HEK293 (cell line): ENCODE data around the gene COQ10B.
"Not testable (repeated sequence)": the region's sequence is repeated elsewhere in the genome, so short reads cannot be mapped to it uniquely, and the experiment has no call there.

Experiments used
- CTCF ChIA-PET: fragments of 350-600 bp; formaldehyde crosslinking; extraction: SDS; loops from one replicate; lab custom pipeline; 2021; ENCODE audit warnings: antibody characterized with exemption; lab: Yijun Ruan, JAX
- POLR2A ChIA-PET: fragments of 300-600 bp; formaldehyde crosslinking; extraction: SDS; loops from one replicate; lab custom pipeline; 2020; ENCODE audit warnings: antibody characterized with exemption, inconsistent platforms; lab: Yijun Ruan, JAX
- H3K27ac ChIP-seq: fragments of 200-500 bp; sonication (Bioruptor generic); 2 replicates; pipeline ENCODE4 v1.5.1; 2014; ENCODE audit warnings: low read depth, low read length, control low read depth, inconsistent platforms; ENCODE audit errors: extremely low read depth
- H3K36me3 ChIP-seq, 2 experiments: fragments of 200-500 bp in 1 of 2; sonication (Bioruptor generic) in 1 of 2; 1 replicate in 1 of 2; 2 replicates in 1 of 2; pipeline ENCODE4 v1.5.1; 2014 to 2017; ENCODE audit warnings: inconsistent platforms in 2 of 2, low read length in 2 of 2; ENCODE audit not compliant: control insufficient read depth in 2 of 2, insufficient read depth in 1 of 2
- H3K4me1 ChIP-seq: fragments of 200-500 bp; sonication (Bioruptor generic); 2 replicates; pipeline ENCODE4 v1.5.1; 2014; ENCODE audit warnings: mild to moderate bottlenecking, low read length, inconsistent platforms; ENCODE audit not compliant: control insufficient read depth, insufficient read depth
- H3K4me3 ChIP-seq: 2 replicates; pipeline ENCODE4 v1.5.1; 2011; ENCODE audit warnings: low read depth, mild to moderate bottlenecking, control low read depth, low read length, moderate library complexity
- H3K9me3 ChIP-seq: fragments of 200-500 bp; sonication (Bioruptor generic); 2 replicates; pipeline ENCODE4 v1.5.1; 2014; ENCODE audit warnings: low read depth, low read length, inconsistent platforms; ENCODE audit not compliant: control insufficient read depth, insufficient read depth
- OSR2 ChIP-seq: fragments of 450-650 bp; formaldehyde crosslinking; IDR thresholded peaks from 2 replicates; pipeline ENCODE4 v1.5.1; 2016; ENCODE audit warnings: missing biosample characterization, missing genetic modification characterization
- YY2 ChIP-seq: fragments of 450-650 bp; formaldehyde crosslinking; IDR thresholded peaks from 2 replicates; pipeline ENCODE4 v1.5.1; 2016; ENCODE audit warnings: missing biosample characterization, missing genetic modification characterization
- ZNF175 ChIP-seq: fragments of 450-650 bp; formaldehyde crosslinking; IDR thresholded peaks from 2 replicates; pipeline ENCODE4 v1.5.1; 2016; ENCODE audit warnings: missing biosample characterization, missing genetic modification characterization
- ZNF311 ChIP-seq: fragments of 450-650 bp; formaldehyde crosslinking; IDR thresholded peaks from 2 replicates; pipeline ENCODE4 v1.5.1; 2017; ENCODE audit warnings: missing biosample characterization, missing genetic modification characterization, borderline replicate concordance
- ZNF37A ChIP-seq: fragments of 450-650 bp; IDR thresholded peaks from 2 replicates; pipeline ENCODE4 v1.5.1; 2018; ENCODE audit warnings: missing biosample characterization, missing genetic modification characterization
- ZNF423 ChIP-seq: fragments of 450-650 bp; formaldehyde crosslinking; IDR thresholded peaks from 2 replicates; pipeline ENCODE4 v1.5.1; 2016; ENCODE audit warnings: missing biosample characterization, missing genetic modification characterization
- ZNF585B ChIP-seq: fragments of 450-650 bp; formaldehyde crosslinking; IDR thresholded peaks from 2 replicates; pipeline ENCODE4 v1.5.1; 2016; ENCODE audit warnings: missing biosample characterization, missing genetic modification characterization
- ZNF658 ChIP-seq: fragments of 450-650 bp; formaldehyde crosslinking; IDR thresholded peaks from 2 replicates; pipeline ENCODE4; 2016; ENCODE audit warnings: missing biosample characterization, missing genetic modification characterization
- ZNF837 ChIP-seq: fragments of 450-650 bp; formaldehyde crosslinking; IDR thresholded peaks from 2 replicates; pipeline ENCODE4 v1.5.1; 2016; ENCODE audit warnings: missing biosample characterization, missing genetic modification characterization
- ZSCAN23 ChIP-seq: fragments of 450-650 bp; formaldehyde crosslinking; IDR thresholded peaks from 2 replicates; pipeline ENCODE4 v1.5.1; 2016; ENCODE audit warnings: missing biosample characterization, missing genetic modification characterization
- TF ChIP-seq, protein P1 (sequence below): fragments of 450-650 bp; formaldehyde crosslinking; IDR thresholded peaks from 2 replicates; pipeline ENCODE4 v1.5.1; 2016; ENCODE audit warnings: missing biosample characterization, missing genetic modification characterization
- TF ChIP-seq, protein P2 (sequence below): fragments of 450-650 bp; formaldehyde crosslinking; IDR thresholded peaks from 2 replicates; pipeline ENCODE4 v1.5.1; 2017; ENCODE audit warnings: missing biosample characterization, missing genetic modification characterization
- TF ChIP-seq, protein P3 (sequence below): fragments of 450-650 bp; formaldehyde crosslinking; IDR thresholded peaks from 2 replicates; pipeline ENCODE4; 2016; ENCODE audit warnings: missing biosample characterization, missing genetic modification characterization

Gene COQ10B

DNA sequence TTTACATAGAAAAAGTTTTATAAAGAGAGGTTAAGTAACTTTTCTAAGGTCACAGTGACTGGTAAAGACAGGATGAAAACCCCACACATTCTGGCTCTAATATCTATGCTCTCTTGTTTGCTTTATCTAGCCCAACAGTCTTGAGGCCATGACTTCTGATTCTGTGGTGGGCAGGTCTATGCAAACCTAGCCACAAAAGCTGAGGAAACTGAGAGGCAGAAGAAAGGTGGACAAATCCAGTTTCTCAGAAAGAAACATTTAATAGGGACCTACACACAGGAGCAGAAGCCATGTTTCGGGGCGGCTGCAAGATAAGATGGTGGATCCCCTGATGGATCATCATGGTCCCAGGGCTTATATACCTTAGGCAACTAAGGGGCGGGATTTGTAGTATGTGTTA, 24.4 kb downstream of the COQ10B start (continued):
- no peak for TF ChIP-seq ZNF175 (tag by site-specific recombination)

DNA sequence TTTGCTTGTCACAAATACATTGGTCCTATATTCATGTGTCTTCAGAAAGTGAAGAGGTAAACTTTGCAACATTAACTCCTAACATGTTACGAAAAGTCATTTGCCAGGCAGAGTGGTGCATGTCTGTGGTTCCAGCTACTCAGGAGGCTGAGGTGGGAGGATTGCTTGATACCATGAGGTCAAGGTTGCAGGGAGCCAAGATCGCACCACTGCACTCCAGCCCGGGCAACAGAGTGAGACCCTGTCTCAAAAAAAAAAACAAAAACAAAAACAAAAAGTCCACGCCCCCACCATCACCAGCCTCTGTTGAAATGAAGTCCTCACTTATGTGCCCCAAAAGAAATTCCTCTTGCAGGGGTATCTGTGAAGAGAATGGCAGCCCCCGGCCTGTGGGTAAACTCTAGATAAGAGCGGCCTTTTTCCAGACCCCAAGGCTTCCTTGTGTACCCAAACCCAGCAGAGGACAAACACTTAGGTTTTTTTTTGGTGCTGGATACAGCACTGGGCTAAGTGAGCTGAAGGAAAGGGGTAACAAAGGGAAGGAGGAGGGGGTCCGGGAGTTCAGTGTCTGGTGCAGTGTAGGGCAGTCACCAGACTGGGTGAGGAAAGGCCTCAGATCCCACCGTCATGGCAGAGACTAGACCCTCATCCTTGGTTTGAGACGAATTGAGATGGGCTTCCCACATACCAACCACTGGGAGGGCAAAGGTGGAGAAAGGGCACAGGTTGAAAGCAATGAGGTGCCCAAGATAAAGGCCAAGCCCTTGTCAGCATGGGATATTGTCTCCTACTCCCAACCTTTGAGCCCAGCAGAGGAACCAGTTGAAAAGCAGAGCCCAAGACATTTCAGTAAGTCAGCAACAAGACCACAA, 27.0 kb downstream of the COQ10B start:
- Histone ChIP-seq H3K27ac (no peak overlapping the region), H3K4me3 (no peak overlapping the region), H3K9me3 (no peaks in the 10 kb centered on the region), H3K36me3 (peaks cover 20 to 34% of the 10 kb centered on the region in 2 experiments), H3K4me1 (no peaks in the 10 kb centered on the region)
- ChIA-PET POLR2A (interaction anchor here (1.0 kb wide), 1 partner anchor 20 kb away, joined by 5 read pairs; the partner anchor contains the start of genes HSPD1 and HSPE1), CTCF (interaction anchor here (0.5 kb wide), 1 partner anchor 764 kb away, joined by 4 read pairs; no protein-coding TSS in a partner anchor)
- no peak for TF ChIP-seq ZSCAN23
- TF ChIP-seq ZNF311 = no peak
- no peak for TF ChIP-seq YY2 (tag by site-specific recombination)
- TF ChIP-seq, protein P1, sequence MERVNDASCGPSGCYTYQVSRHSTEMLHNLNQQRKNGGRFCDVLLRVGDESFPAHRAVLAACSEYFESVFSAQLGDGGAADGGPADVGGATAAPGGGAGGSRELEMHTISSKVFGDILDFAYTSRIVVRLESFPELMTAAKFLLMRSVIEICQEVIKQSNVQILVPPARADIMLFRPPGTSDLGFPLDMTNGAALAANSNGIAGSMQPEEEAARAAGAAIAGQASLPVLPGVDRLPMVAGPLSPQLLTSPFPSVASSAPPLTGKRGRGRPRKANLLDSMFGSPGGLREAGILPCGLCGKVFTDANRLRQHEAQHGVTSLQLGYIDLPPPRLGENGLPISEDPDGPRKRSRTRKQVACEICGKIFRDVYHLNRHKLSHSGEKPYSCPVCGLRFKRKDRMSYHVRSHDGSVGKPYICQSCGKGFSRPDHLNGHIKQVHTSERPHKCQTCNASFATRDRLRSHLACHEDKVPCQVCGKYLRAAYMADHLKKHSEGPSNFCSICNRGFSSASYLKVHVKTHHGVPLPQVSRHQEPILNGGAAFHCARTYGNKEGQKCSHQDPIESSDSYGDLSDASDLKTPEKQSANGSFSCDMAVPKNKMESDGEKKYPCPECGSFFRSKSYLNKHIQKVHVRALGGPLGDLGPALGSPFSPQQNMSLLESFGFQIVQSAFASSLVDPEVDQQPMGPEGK = no peak
- no peak for TF ChIP-seq ZNF585B
- TF ChIP-seq OSR2 (tag by site-specific recombination) = no peak
- TF ChIP-seq ZNF175 (tag by site-specific recombination) = no peak
- no peak for TF ChIP-seq ZNF837 (tag by site-specific recombination)
- TF ChIP-seq ZNF658 (tag by site-specific recombination) = no peak

DNA sequence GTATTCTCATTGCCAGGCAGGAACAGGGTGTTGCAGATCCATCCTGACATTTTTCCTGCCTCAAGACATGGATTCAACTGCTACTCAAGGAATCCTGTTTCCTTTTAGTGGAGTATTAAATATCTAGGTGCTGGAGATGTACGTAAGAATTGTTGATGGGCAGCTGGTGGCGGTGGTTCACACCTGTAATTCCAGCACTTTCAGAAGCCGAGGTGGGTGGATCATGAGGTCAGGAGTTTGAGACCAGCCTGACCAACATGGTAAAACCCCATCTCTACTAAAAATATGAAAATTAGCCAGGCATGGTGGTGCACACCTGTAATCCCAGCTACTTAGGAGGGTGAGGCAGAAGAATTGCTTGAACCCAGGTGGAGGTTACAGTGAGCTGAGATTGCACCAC, 30.9 kb downstream of the COQ10B start:
- not testable (repeated sequence) for H3K27ac ChIP-seq, H3K9me3 ChIP-seq, H3K4me1 ChIP-seq, H3K4me3 ChIP-seq
- ChIA-PET POLR2A (interaction anchor here (0.6 to 2.0 kb wide), 7 partner anchors 10 to 558 kb away, joined by 3 to 9 read pairs (median 6); partner anchors contain the start of genes HSPD1, HSPE1, MOB4 and PGAP1), CTCF (interaction anchor here (0.8 kb wide), 1 partner anchor 106 kb away, joined by 9 read pairs; no protein-coding TSS in a partner anchor)
- H3K36me3 ChIP-seq = peaks cover 21 to 44% of the 10 kb centered on the region in 2 experiments

DNA sequence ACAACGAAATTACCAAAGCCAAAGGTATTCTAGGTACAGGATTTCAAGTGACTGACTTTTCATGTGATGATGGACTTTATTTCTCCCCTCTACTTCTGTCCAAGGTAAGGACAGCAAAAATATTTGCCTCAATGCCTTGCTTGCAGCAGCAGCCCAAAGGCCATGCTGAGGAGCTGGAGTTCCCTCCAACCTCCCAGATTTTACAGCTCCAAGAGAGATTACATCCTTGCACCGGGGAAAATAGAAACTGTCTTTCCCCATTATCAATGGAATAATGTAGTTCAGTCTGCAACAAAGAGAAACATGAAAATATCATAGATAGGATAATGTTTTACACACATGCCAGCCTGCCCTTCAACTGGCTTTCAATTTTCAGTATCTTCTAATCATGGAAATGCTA, 32.8 kb downstream of the COQ10B start:
- Histone ChIP-seq H3K4me3 (no peak overlapping the region), H3K36me3 (peaks cover 40 to 60% of the 10 kb centered on the region in 2 experiments), H3K4me1 (no peaks in the 10 kb centered on the region), H3K9me3 (no peaks in the 10 kb centered on the region), H3K27ac (no peak overlapping the region)
- POLR2A ChIA-PET = no interaction called here
- TF ChIP-seq, protein P2, sequence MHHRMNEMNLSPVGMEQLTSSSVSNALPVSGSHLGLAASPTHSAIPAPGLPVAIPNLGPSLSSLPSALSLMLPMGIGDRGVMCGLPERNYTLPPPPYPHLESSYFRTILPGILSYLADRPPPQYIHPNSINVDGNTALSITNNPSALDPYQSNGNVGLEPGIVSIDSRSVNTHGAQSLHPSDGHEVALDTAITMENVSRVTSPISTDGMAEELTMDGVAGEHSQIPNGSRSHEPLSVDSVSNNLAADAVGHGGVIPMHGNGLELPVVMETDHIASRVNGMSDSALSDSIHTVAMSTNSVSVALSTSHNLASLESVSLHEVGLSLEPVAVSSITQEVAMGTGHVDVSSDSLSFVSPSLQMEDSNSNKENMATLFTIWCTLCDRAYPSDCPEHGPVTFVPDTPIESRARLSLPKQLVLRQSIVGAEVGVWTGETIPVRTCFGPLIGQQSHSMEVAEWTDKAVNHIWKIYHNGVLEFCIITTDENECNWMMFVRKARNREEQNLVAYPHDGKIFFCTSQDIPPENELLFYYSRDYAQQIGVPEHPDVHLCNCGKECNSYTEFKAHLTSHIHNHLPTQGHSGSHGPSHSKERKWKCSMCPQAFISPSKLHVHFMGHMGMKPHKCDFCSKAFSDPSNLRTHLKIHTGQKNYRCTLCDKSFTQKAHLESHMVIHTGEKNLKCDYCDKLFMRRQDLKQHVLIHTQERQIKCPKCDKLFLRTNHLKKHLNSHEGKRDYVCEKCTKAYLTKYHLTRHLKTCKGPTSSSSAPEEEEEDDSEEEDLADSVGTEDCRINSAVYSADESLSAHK = peak; percentile 93
- no peak for TF ChIP-seq ZNF585B
- no peak for TF ChIP-seq ZNF423 (tag by site-specific recombination)
- TF ChIP-seq, protein P3, sequence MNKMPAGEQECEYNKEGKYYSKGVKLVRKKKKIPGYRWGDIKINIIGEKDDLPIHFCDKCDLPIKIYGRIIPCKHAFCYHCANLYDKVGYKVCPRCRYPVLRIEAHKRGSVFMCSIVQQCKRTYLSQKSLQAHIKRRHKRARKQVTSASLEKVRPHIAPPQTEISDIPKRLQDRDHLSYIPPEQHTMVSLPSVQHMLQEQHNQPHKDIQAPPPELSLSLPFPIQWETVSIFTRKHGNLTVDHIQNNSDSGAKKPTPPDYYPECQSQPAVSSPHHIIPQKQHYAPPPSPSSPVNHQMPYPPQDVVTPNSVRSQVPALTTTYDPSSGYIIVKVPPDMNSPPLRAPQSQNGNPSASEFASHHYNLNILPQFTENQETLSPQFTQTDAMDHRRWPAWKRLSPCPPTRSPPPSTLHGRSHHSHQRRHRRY (tag by site-specific recombination) = no peak
- no peak for TF ChIP-seq ZNF37A
- CTCF ChIA-PET = no interaction called here
